HG02943 (cell line): ENCODE measurements around the gene CMTM8.
"Not testable (repeated sequence)": the region's sequence is repeated elsewhere in the genome, so short reads cannot be mapped to it uniquely, and the experiment has no call there.

Source experiments
- ATAC-seq: cut with Tn5 transposase; IDR thresholded peaks from one replicate; pipeline ENCODE4 v1.9.1; 2021; ENCODE audit warnings: mild to moderate bottlenecking, low read depth, moderate library complexity; ENCODE audit not compliant: unreplicated experiment

The CMTM8 gene

GRCh38 chr3:32373276-32373675 is 134.8 kb downstream of the CMTM8 start:
- no peak for ATAC-seq

DNA sequence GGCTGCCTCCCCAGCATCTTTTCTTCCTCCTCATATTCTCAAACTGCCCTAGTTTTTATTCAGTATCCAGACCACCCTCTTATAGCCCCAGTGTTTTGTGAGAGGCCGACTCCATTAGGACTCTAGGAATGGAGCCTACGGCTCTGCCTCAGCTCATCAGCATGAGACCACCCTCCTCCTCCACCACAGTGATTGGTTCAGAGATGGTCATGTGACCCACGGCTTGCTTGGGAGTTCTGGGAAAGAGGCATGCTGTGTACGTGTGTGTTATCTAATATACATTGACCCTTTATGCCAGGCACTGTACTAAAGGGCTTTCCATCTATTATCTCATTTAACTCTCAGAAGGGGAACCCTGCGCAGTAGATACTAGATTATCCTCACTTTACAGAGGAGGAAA is 135.4 kb downstream of the CMTM8 start:
- no peak for ATAC-seq

DNA sequence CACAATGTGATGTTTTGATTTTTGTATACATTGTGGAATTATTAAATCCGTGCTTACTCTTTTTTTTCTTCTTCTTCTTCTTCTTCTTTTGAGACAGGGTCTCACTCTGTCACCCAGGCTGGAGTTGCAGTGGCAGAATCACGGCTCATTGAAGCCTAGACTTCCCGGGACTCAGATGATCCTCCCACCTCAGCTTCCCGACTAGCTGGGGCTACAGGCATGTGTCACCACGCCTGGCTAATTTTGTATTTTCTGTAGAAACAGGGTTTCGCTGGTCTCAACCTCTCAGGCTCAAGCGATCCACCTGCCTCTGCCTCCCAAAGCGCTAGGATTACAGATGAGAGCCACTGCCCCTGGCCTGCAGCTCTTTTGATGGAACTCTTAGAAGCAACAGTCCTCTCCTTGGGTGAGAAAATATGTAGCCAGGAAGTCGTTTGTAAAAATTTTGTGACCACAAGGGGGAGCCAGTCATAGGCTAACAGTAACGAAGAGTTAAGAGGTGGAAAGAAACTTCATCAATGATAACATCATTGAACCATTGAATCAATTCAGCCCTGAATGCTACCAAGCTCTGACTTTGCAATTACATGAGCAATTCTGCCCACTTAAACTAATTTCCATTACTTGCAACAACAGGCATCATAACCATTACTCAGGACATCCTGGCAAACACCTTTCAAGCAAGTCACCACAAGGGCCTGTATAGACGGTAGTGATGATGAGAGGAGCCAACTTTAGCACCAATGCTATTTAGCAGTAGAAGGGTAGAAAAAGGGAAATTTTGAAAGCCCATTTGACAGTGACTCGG is 136.5 kb downstream of the CMTM8 start:
- ATAC-seq = peak; percentile 85

DNA sequence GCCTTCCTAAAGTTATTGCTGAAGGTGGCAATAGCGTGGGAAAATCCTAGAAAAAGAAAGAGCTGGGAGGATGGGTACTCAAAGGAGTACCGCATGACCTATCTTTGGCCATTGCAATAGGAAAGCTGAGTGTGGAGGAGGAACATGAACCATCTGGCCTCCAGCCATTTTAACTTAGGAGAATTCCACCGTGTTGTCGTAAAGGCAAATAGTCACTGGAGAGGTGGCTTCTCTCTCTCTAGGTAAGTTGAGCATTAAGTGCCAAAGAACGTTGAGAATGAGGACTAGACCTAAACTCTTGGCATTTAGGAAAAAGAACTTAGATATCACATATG is 137.1 kb downstream of the CMTM8 start:
- ATAC-seq = no peak

GRCh38 chr3:32376115-32376514 is 137.6 kb downstream of the CMTM8 start:
- ATAC-seq = no peak

DNA sequence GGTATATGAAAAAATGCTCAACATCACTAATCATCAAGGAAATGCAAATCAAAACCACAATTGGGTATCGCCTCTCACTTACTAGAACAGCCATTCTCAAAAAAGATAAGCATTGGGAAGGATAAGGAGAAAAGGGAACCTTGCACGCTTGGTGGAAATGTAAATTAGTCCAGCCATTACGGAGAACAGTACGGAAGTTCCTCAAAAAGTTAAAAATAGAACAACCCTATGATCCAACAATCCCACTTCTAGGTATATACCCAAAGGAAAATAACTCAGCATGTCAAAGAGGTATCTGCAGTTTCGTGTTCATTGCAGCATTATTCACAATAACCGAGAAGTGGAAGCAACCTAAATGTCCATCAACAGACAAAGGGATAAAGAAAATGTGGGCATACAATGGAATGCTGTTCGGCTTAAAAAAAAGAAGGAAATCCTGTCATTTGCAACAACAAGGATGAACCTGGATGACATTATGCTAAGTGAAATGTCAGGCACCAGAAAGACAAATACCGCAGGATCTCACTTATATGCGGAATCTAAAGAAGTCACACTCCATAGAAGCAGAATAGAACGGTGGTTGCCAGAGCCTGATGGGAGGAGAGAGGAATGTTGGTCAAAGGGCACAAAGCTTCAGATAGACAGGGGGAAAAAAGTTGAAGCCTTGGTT is 141.5 kb downstream of the CMTM8 start:
- ATAC-seq = no peak

GRCh38 chr3:32381922-32382321 is 143.4 kb downstream of the CMTM8 start:
- no peak for ATAC-seq

DNA sequence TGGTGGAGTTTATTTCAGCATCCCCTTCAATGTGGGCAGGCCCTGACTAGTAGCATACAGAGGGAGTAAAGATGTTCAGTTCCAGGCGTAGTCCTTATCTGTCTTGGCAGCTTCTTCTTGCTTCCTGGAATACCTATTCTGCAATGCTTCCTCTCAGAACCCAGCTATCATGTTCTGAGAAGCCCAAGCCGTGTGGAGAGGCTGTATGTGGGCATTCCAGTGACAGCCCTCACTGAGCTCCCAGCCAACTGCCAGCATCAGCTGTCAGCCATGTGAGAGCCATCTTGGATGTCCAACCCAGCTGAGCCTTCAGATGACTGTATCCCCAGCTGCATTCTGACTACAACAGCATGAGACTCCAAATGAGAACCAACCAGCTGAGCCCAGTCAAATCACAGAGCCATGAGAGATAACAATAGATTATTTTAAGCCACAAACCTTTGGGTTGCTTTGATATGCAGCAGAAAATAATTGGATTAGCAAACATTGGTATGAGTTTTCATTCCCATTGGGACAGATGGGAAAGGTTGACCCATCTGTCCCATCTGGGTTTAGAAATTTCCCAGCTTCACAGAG is 144.7 kb downstream of the CMTM8 start:
- ATAC-seq = no peak

DNA sequence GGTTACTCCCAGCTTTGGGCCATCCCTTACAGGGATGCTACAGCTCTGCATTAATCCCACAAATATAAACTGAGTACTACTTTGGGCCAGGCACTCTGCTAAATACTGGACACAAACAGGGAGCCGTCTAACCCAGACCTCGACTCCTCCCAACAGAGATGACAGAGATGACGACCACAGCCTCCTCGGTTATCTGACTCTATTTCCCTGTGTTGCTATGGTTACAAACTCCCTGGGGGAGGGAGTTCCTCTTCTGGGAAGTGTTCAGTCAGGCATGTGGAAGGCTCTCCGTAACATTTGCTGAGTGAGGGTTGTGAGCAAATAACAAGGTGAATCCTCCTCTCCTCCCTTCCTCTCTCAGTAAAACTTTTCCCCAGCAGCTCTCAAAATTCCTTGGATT is 146.5 kb downstream of the CMTM8 start:
- ATAC-seq = no peak

- ATAC-seq = no peak
Measured at GRCh38 chr3:32387512-32387911, 149.0 kb downstream of the CMTM8 start.

DNA sequence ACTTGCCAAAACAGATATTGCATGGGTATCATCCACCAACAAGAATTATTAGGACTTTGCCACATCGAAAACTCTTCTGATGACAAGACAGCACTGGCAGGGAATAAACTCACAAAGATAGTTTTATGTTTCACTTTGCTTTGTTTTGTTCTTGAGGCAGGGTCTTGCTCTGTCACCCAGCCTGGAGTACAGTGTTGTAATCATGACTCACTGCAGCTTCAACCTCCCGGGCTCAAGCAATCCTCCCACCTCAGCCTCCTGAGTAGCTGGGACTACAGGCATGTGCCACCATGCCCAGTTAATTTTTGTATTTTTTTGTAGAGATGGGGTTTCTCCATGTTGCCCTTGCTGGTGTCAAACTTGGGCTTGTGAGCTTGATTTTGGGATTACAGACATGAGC is 151.1 kb downstream of the CMTM8 start:
- ATAC-seq = not testable (repeated sequence)

DNA sequence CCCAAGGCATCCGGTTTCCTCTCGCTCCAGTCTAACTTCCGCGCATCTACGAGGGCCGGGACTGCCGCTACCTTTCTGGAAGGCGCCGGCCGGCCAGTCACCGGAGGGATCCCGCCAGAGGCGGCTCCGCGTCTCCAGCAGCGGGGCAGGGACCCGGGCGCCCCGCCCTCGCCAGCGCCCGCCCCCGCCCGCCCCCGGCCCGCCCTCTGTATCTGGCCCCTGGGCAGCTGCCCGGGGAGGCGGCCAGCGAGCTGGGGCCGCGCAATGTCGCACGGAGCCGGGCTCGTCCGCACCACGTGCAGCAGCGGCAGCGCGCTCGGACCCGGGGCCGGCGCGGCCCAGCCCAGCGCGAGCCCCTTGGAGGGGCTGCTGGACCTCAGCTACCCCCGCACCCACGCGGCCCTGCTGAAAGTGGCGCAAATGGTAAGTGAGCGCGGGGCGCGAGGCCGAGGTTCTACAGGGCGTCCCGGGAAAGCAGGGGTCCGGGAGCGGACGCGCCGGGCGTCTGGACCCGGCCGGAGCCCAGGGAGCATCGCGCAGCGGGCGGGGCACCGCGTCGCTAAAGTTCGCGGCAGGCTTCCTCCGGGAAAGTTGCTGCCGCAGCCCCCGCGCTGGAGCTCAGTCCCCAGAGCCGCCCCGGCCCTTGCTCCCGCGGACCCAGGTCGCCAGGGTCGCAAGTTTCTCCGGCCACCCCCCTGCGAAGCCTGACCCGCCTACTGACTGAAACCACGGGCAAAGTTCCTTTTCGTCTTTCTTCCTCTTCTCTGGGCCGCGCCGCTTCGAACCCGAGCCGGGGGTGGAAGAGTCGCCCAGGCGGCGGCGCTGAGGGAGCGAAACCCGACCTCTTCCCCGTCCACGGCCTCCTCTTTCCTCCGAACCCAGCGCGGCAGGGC is 153.4 kb downstream of the CMTM8 start, which contains the start of gene CMTM7:
CMTM7 (plus strand) TSS at position 211 of the 893 bp plus-strand sequence; CDS start at position 265, 54 bp downstream.
- ATAC-seq = peak; percentile 13

DNA sequence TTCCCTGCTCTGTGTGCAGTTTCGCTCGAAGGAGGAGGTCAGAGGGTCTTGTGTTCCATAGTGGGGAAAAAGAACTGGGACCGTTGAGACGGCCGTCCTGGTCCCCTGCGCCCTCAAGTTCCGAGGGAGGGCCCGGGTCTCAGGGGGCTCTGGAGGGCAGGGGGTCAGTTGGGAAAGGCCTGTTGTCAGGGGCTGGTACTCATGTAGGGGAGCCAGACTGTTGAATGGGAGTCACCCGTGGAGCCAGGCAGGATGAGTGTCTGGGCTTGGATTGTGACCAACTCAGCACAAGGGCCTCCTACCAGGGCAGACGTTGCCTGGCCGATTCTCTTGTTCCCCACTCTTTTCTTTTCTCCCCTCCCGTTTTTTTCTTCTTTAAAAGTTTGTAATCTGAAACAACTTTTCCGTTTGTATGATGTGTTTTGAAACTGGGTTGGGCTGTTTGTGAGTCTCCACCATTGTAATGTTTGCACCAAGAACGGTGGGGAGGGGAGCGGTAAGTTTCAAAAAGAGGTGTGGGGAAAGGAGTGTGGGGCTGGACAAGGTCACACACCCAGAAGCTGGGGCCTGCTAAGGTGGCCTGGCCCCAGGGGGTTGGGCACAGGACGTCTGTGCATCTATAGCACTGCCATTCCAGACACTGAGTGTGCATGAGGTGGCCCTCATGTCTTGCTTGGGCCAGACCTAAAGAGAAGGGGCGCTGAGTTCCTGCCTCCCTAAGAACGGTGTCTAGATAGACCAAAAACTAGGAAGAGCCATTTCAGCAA is 154.2 kb downstream of the CMTM8 start:
- ATAC-seq = no peak

DNA sequence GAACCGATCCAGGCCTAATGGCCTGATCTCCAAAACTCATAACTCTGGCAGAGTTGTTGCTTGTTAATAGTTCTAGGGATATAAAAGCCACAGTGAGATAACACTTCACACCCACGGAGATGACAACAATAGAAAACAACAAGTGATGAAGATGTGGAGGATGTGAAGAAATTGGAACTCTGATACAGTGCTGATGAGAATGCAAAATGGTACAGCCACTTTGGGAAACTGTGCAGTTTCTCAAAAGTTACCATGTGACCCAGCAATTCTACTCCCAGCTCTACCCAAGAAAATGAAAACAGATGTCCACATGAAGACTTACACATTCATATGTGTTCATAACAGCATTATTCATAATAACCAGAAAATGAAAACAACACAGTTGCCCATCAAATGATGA is 157.0 kb downstream of the CMTM8 start:
- ATAC-seq = no peak

- ATAC-seq = no peak
Measured at GRCh38 chr3:32397941-32398340, 159.5 kb downstream of the CMTM8 start.

DNA sequence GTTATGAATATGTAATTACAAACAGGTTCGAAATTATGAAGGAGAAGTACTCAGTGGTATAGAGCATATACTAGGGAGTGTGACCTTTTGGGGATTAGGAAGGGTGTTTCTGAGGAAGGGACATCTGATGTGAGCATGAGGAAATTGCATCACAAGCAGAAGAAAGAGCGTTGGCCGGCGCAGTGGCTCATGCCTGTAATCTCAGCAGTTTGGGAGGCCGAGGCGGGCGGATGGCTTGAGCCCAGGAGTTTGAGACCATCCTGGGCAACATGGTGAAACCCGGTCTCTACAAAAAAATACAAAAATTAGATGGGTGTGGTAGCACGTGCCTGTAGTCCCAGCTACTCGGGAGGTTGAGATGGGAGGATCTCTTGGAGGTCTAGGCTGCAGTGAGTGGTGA is 160.1 kb downstream of the CMTM8 start:
- no peak for ATAC-seq

DNA sequence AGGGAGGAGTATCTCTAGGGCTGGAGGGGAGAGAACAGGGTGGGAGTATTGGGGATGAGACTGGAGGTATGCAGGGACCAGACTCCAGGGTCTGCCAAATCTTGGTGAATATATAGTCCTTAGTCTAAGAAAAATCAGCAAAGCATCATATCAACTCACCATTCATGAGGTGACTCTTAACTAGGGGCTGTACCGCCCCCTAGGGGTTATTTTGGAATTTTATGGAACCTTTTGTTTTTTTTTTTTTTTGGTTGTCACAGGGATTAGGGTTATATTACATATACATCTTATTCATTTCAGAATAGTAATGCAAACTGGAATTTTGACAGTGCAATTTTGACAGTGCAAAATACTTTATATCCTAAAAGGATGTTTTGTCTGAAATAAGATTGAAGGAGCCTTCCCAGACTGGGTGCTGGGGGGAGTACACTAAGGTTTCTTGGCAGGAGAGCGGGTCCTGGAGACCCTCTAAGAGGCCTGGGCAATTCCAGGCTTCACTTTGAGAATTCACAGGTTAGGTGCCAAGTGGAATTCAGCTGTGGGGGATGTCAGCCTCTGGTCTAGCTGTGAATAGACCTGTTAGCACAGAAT is 160.6 kb downstream of the CMTM8 start:
- ATAC-seq = no peak

- ATAC-seq = peak; percentile 11
Measured at GRCh38 chr3:32401126-32401525, 162.6 kb downstream of the CMTM8 start.

- peak; percentile 66 for ATAC-seq
Measured at GRCh38 chr3:32401556-32402081, 163.1 kb downstream of the CMTM8 start.
